PC-3 (cell line): ENCODE measurements around the gene PTPN1. TPM values are rescaled to one million over a fixed set of nuclear protein-coding genes. Genes with fewer than 3 reads are reported as not detected.
"Not testable (repeated sequence)": the region's sequence is repeated elsewhere in the genome, so short reads cannot be mapped to it uniquely, and the experiment has no call there.

ENCODE experiments used
- ATAC-seq: fragments of 200-7000 bp; cut with Tn5 transposase; 2 replicates; pipeline ENCODE4 v1.9.1; 2020; ENCODE audit warnings: mild to moderate bottlenecking, moderate library complexity
- BruUV-seq: library from RNA; stranded (reverse); fragments of 400-500 nt; replicated peaks from 2 replicates; lab custom pipeline; 2021; lab: Mats Ljungman, UMichigan
- CTCF ChIA-PET: fragments of 300-600 bp; sonication (Branson Sonifier 250); formaldehyde crosslinking; loops from one replicate; lab custom pipeline; 2022; ENCODE audit warnings: antibody characterized with exemption; lab: Charles Lee
- POLR2A ChIA-PET: fragments of 300-600 bp; sonication (Branson Sonifier 250); formaldehyde crosslinking; loops from one replicate; lab custom pipeline; 2022; ENCODE audit warnings: antibody characterized with exemption; ENCODE audit not compliant: unreplicated experiment; lab: Charles Lee
- DNase-seq: peaks from one replicate; pipeline ENCODE4 v3.0.0-alpha.2; 2015
- H2AFZ ChIP-seq: fragments of 300-600 bp; sonication (generic); 2 replicates; pipeline ENCODE4 v1.6.0; 2016; ENCODE audit warnings: antibody characterized with exemption, low read length
- H3F3A ChIP-seq: fragments of 300-600 bp; sonication (generic); one replicate; pipeline ENCODE4 v1.6.0; 2017; ENCODE audit warnings: antibody characterized with exemption, low read length, control low read depth, mild to moderate bottlenecking; ENCODE audit not compliant: unreplicated experiment
- H3K27ac ChIP-seq: fragments of 300-600 bp; sonication (generic); 2 replicates; pipeline ENCODE4 v1.5.1; 2016; ENCODE audit warnings: mild to moderate bottlenecking, low read length
- H3K27me3 ChIP-seq: fragments of 300-600 bp; sonication (generic); 2 replicates; pipeline ENCODE4 v1.6.1; 2016; ENCODE audit warnings: low read length, mixed read lengths
- H3K36me3 ChIP-seq: fragments of 300-600 bp; sonication (generic); 2 replicates; pipeline ENCODE4 v1.6.1; 2016; ENCODE audit warnings: low read depth, mixed run types, low read length, mixed read lengths
- H3K4me1 ChIP-seq: fragments of 300-600 bp; sonication (generic); 2 replicates; pipeline ENCODE4 v1.5.1; 2016; ENCODE audit warnings: low read length; ENCODE audit not compliant: insufficient read depth
- H3K4me2 ChIP-seq: fragments of 300-600 bp; sonication (generic); 2 replicates; pipeline ENCODE4 v1.6.0; 2016; ENCODE audit warnings: low read length
- H3K4me3 ChIP-seq: fragments of 300-600 bp; sonication (generic); 2 replicates; pipeline ENCODE4 v1.5.1; 2016; ENCODE audit warnings: mild to moderate bottlenecking, low read length, mixed read lengths
- H3K79me2 ChIP-seq: fragments of 300-600 bp; sonication (generic); 2 replicates; pipeline ENCODE4 v1.6.1; 2017; ENCODE audit warnings: low read length, mixed read lengths
- H3K9ac ChIP-seq: fragments of 300-600 bp; sonication (generic); 2 replicates; pipeline ENCODE4 v1.6.0; 2016; ENCODE audit warnings: mild to moderate bottlenecking, low read length
- H3K9me2 ChIP-seq: fragments of 300-600 bp; sonication (generic); replicated peaks from 2 replicates; pipeline ENCODE4 v1.6.1; 2016; ENCODE audit warnings: mixed run types, low read length, mixed read lengths
- H3K9me3 ChIP-seq: fragments of 300-600 bp; sonication (generic); 2 replicates; pipeline ENCODE4 v1.6.1; 2016; ENCODE audit warnings: low read length, mixed read lengths
- H4K20me1 ChIP-seq: fragments of 300-600 bp; sonication (generic); 2 replicates; pipeline ENCODE4 v1.6.1; 2016; ENCODE audit warnings: low read length, mixed read lengths
- EZH2 ChIP-seq: fragments of 300-600 bp; sonication (generic); IDR thresholded peaks from one replicate; pipeline ENCODE4 v1.6.1; 2017; ENCODE audit warnings: antibody characterized with exemption, mild to moderate bottlenecking, low read length; ENCODE audit not compliant: unreplicated experiment
- EZH2phosphoT487 ChIP-seq: fragments of 300-600 bp; sonication (generic); IDR thresholded peaks from 2 replicates; pipeline ENCODE4 v1.6.1; 2018; ENCODE audit warnings: mild to moderate bottlenecking, antibody characterized with exemption, low read length, borderline replicate concordance
- intact Hi-C: fragments of 100-400 bp; cut with micrococcal nuclease; formaldehyde crosslinking; loops from 2 replicates; pipeline ENCODE4 v1.9.0; 2023
- total RNA-seq: library from RNA; depleted of rRNA; stranded (reverse); fragments of >200 nt; gene quantifications from 2 replicates; pipeline ENCODE4 v1.2.3, GENCODE V29; 2014
- TF ChIP-seq, protein P1 (sequence below): fragments of 300-600 bp; sonication (generic); conservative IDR thresholded peaks from 2 replicates; pipeline ENCODE4 v1.5.1; 2017; ENCODE audit warnings: antibody characterized with exemption, low read depth, mild to moderate bottlenecking, low read length

PTPN1 gene
- total RNA-seq, 1 experiment from 2014 or later, result 47.7 TPM

DNA sequence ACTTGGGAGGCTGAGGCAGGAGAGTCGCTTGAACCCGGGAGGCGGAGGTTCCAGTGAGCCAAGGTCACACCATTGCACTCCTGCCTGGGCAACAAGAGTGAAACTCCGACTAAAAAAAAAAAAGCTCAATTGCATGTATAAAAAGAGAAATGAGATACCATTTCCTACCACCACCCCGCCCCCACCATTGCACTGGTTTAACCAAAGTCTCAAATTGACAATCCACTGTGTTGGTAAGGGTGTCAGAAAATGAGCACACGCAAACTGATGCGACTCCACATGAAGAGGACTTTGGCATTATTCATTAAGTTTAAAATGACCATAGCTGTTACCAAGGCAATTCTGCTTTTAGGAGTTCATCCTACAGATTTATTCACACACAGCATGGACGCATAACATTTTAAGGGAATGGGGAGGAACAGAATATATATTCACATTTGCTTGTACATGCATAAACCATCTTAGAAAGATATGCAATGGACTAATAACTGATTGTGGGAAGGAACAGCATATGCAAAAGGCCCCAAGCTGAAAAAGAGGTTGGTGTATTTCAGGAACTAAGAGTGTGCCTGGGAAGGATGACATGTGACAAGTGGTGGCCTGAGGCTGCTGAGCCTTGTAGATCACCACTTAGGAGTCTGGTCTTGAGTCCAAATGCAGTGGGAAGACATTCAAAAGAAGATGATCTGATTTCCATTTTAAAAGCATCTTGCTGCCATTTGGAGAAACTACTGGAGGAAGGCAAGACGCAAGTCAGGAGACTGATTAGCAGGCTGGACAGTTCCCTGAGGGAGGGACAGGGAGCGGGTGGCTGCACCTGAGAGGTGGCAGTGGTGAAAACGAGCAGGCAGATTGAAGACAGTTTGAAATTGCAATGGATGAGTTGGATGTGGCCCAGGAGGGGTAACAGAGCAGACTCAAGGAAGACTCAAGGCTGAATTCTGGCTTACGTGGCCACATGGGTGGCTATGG is 37.2 kb upstream of the PTPN1 start:
- Histone ChIP-seq H3K36me3 (no peaks in the 10 kb centered on the region), H3K9me3 (no peaks in the 10 kb centered on the region), H4K20me1 (no peaks in the 10 kb centered on the region), H2AFZ (no peak overlapping the region), H3K4me3 (no peak overlapping the region), H3F3A (no peaks in the 10 kb centered on the region), H3K27ac (no peak overlapping the region), H3K4me1 (peaks cover 10% of the 10 kb centered on the region; the same call in 1 of the 2 replicates), H3K79me2 (no peaks in the 10 kb centered on the region), H3K9ac (no peak overlapping the region), H3K27me3 (no peaks in the 10 kb centered on the region), H3K4me2 (no peak overlapping the region), H3K9me2 (no peaks in the 10 kb centered on the region)
- BruUV-seq, result no TSS peak
- TF ChIP-seq EZH2phosphoT487 (no peak), EZH2 (no peak)
- TF ChIP-seq, protein P1, sequence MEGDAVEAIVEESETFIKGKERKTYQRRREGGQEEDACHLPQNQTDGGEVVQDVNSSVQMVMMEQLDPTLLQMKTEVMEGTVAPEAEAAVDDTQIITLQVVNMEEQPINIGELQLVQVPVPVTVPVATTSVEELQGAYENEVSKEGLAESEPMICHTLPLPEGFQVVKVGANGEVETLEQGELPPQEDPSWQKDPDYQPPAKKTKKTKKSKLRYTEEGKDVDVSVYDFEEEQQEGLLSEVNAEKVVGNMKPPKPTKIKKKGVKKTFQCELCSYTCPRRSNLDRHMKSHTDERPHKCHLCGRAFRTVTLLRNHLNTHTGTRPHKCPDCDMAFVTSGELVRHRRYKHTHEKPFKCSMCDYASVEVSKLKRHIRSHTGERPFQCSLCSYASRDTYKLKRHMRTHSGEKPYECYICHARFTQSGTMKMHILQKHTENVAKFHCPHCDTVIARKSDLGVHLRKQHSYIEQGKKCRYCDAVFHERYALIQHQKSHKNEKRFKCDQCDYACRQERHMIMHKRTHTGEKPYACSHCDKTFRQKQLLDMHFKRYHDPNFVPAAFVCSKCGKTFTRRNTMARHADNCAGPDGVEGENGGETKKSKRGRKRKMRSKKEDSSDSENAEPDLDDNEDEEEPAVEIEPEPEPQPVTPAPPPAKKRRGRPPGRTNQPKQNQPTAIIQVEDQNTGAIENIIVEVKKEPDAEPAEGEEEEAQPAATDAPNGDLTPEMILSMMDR, result no peak
- POLR2A ChIA-PET, result no interaction called here
- no peak for ATAC-seq
- CTCF ChIA-PET, result no interaction called here
- DNase-seq, result no peak
- intact Hi-C loops, result no loop called here

DNA sequence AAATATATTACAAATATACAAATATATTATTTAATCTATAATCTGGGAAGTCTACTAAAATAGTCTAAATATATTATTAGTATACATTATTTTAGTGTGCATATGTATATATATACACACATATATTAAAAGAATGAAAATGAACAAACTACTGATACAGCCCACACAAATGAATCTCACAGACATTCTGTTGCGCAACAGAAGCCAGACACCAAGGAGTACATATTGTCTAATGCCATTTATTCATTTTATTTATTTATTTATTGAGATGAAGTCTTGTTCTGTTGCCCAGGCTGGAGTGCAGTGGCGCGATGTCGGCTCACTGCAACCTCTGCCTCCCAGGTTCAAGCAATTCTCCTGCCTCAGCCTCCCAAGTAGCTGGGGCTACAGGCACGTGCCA is 35.8 kb upstream of the PTPN1 start:
- H3K9me2 ChIP-seq, ATAC-seq, intact Hi-C loops, H3K36me3 ChIP-seq, H2AFZ ChIP-seq, H3K27ac ChIP-seq, H3K9ac ChIP-seq, DNase-seq, H3K27me3 ChIP-seq, CTCF ChIA-PET, H3F3A ChIP-seq, H3K4me1 ChIP-seq, BruUV-seq, H4K20me1 ChIP-seq, H3K79me2 ChIP-seq, H3K9me3 ChIP-seq, H3K4me2 ChIP-seq, H3K4me3 ChIP-seq, POLR2A ChIA-PET: not testable (repeated sequence)

DNA sequence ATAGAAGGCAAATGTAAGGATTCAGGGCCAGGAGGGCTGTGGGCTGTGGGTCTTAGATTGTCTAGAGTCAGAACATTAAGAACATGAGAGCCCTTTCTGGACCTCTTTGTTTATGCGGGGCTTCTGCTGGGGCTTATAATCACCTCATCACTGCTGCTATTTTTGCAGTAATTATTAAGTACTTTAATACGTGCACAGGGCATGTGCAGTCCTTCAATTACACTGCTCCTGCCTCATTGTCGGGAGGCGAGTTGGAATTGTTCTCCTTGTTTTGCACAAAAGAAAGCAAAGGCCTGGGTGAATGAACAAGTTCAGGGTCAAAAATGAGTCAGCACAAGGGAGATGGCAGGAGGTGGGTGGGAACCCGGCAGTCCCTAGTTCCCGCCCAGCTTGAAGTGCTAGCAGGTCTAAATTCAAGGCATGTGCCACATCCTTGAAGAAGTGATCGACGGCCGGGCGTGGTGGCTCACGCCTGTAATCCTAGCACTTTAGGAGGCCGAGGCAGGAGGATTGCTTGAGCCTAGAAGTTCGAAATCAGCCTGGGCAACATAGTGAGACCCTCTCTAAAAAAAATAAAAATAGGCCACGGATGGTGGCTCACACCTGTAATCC is 34.4 kb upstream of the PTPN1 start:
- H3K4me1 ChIP-seq, result peaks cover 7% of the 10 kb centered on the region; the same call in 1 of the 2 replicates
- BruUV-seq, result no TSS peak
- no peak overlapping the region for H2AFZ ChIP-seq
- no peak overlapping the region for H3K9ac ChIP-seq
- H3K27me3 ChIP-seq, result no peaks in the 10 kb centered on the region
- H3K9me2 ChIP-seq, result no peaks in the 10 kb centered on the region
- H3K9me3 ChIP-seq, result no peaks in the 10 kb centered on the region
- TF ChIP-seq, protein P1, result no peak
- no peaks in the 10 kb centered on the region for H3F3A ChIP-seq
- H3K36me3 ChIP-seq, result no peaks in the 10 kb centered on the region
- ChIA-PET CTCF (no interaction called here), POLR2A (no interaction called here)
- H3K4me2 ChIP-seq, result no peak overlapping the region
- no peak overlapping the region for H3K27ac ChIP-seq
- no peak overlapping the region for H3K4me3 ChIP-seq
- H4K20me1 ChIP-seq, result no peaks in the 10 kb centered on the region
- ATAC-seq (no peak), DNase-seq (peak; percentile 35)
- intact Hi-C loops, result no loop called here
- H3K79me2 ChIP-seq, result no peaks in the 10 kb centered on the region
